ENCODE data around the gene LPGAT1.

LPGAT1 gene

DNA sequence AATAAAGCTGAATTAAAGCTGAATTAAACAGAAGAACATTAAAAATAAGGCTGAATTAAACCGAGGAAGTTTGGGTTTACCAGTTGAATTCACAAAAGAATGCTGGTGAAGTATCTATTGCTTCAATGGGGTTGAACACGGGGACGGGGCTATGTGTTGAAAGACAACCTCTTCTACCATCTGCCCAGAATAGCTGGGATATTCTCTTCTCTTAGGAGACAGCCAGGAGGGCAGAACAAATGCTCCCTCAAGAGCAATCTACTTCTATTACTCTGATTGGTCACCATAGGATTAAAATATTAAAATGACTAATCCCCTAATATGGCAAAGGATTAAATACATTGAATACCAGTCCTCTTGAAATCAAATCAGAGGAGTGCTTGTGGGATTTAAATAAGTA, 68.4 kb downstream of the LPGAT1 start:
- no peak for DNase-seq (ENCODE audit: low read depth)

GRCh38 chr1:211761400-211761799, 69.2 kb downstream of the LPGAT1 start:
- DNase-seq (ENCODE audit: low read depth): no peak

DNA sequence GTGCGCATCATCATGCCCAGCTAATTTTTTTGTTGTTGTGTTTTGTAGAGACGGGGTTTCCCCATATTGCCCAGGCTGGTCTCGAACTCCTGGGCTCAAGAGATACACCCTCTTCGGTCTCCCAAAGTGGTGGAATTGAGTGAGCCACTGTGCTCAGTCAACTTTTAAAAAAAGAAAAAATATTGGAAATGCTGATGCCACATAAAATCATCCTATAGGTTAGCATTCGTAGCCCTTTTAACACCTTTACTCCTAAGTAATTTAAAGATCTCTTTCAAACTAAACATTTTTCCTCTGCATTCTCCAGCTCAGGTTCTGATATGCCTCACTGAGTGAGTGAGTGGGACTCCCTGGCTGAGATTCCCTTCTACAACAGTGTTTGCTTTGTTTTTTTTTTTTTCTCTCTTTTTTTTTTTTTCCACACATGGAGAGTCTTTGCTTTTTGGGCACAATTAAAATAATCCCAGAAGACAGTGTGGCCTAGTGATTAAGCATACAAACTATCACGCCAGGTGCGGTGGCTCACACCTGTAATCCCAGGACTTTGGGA, 74.0 kb downstream of the LPGAT1 start:
- no peak for DNase-seq (ENCODE audit: low read depth)

DNA sequence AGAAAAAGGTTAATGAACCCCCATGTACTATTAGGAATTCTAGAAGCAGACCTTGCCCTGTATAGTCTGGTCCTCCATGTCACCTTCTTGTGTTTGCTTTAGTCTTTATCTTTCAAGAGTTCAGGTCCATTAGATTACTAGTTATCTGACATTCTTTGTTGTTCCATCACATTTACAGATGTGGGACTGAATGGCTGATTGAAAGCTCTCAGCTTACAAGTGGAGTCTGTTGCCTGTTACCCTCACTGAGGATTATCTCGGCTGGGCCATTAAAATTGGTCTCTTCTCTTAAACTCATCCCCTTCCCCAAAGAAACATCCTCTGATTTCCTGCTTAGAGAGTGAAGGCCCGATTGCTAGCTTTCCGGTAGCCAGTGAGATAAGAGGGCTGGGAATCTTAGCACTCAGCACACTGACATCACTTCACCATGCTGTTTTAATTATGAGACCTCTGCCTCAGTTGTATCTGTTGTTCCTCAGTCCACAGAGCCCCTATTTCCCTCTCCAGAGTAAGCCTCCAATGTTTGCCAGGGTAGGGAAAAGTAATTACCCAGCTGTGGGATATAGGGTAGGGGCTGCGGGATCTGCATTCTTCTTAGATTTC, 76.8 kb downstream of the LPGAT1 start:
- no peak for DNase-seq (ENCODE audit: low read depth)

DNA sequence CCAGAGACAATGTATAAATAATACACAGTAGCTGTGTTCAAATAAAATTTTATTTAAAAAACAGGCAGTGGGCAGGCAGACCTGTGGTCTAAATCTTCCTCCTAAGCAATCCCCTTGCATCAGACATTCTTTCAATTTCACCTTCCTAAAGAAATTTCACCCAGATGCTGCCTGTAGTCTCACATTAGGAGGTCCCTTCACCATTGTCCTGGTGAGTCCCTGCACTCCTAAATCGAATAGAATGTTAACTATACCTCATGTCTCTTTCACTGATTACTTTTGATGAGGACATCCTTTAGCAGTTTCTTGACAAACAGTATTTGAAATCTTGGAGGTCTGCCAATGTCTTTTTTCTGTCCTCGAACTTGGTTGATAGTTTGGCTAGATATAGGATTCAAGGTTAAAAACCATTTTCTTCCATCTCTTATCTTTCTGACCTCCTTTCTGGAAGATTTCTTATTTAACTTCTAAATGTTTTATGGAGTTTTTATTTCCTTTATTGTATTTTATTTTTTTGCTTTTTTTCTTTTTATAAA, 77.5 kb downstream of the LPGAT1 start:
- no peak for DNase-seq (ENCODE audit: low read depth)

GRCh38 chr1:211752317-211752716, 78.2 kb downstream of the LPGAT1 start:
- DNase-seq (ENCODE audit: low read depth): no peak

DNA sequence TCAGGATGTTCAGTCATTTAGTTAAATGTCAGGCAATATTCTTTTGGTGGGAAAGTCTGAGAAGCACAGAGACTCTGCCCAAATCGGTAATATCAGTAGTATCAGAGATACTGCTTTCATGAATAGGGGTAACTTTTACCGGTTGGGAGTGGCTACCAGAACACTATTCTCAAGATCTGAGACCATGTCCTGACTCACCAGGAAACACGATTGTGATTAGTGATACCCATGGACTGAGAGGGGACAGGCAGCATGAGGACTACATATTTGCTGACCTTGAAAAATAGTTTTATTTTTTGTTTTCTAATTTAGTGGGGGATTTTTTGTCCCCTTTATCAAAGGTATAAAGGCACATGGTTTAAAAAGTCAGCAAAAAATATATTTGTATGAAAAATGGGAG, 79.1 kb downstream of the LPGAT1 start:
- no peak for DNase-seq (ENCODE audit: low read depth)

DNA sequence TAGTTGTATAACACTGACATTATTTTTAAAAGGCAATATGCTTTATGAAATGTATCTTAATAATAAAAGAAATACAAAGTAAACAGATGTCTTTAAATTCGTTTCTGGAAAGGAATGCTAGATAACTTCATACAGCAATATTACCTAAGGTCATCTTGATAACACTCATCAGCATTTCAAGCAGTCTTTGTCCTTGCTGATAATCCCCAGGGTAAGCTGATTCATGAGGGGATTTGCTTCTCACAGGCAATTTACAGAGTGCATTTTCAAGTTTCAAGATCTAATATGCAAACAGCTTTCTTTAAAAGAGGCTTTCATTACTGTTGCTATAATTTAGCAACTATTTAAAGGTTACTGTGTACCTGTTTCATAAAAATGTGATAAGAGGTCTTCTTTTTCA, 80.0 kb downstream of the LPGAT1 start:
- DNase-seq (ENCODE audit: low read depth): no peak

DNA sequence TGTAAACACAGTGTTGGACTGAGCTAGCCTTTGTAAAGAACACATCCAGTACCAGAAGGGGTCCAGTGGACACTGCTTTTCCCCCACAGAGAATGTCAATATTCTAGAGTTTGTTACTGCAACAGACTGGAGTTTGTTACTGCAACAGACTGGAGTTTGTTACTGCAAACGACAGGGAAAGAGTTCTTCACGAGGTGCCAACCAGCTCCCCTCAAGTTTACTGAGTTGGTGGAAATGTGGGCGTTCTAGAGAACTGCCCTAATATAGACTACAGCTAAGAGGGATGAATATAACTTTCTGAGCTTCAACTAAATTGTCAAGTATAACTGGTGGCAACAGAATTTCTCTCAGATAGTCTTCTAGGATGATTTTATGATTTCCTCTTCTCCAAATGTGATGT, 81.3 kb downstream of the LPGAT1 start:
- DNase-seq (ENCODE audit: low read depth): no peak

DNA sequence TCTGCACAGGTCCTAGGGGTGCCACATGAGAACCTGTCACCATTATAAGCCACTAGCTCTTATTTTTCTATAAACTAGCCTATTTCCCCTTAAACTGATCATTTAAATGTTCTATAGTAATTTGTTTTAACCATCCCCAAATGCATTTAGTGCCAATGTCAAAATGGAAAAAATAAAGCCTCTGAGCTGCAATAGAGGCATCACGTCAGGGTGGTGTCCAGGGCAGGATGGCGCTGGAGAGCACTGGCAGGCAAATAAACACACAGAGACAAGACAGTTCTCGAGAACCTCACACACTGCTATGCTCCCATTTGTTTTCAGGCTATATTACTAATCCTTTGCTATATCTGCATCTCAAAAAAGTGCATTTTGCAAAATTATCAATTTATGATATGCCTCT, 81.8 kb downstream of the LPGAT1 start:
- DNase-seq (ENCODE audit: low read depth): no peak

GRCh38 chr1:211742889-211743529, 87.6 kb downstream of the LPGAT1 start:
- no peak for DNase-seq (ENCODE audit: low read depth)

- DNase-seq (ENCODE audit: low read depth): no peak
These were observed 88.3 kb downstream of the LPGAT1 start for GRCh38 chr1:211742272-211742671.

GRCh38 chr1:211741788-211742187, 88.8 kb downstream of the LPGAT1 start:
- no peak for DNase-seq (ENCODE audit: low read depth)

- no peak for DNase-seq (ENCODE audit: low read depth)
These were observed 89.4 kb downstream of the LPGAT1 start for GRCh38 chr1:211741116-211741515.

GRCh38 chr1:211739671-211740411, 90.7 kb downstream of the LPGAT1 start:
- DNase-seq (ENCODE audit: low read depth): no peak

- no peak for DNase-seq (ENCODE audit: low read depth)
These were observed 91.8 kb downstream of the LPGAT1 start for GRCh38 chr1:211738691-211739301.

DNA sequence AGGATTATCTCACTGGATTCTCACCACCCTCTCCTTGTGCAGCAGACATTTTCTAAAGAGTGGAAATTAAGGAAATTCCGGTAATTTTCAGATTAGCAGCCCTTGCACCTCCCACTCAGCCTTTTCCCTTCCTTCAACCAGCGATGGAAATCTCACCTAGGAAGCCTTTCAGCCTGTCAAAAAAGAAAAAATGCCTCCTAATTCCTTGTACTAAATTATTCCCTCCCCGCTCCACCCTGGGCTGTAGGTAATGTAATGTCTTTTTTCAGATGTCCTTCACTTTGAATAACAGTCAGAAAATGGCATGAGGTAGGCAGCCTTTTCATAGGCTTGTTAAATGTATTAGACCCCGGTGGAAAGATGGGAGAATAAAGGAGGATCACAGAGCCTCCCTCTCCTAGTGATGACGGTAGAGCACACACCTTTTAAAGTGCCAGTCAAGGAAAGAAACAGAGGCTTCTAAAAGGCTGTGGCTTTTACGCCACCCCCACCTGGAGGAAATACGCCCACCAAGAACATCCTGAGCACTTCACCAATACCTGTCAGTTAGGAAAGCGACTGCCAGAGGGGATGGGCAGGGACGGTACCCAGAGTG, 92.4 kb downstream of the LPGAT1 start:
- DNase-seq (ENCODE audit: low read depth): no peak

GRCh38 chr1:211737115-211738035, 93.2 kb downstream of the LPGAT1 start:
- no peak for DNase-seq (ENCODE audit: low read depth)

DNA sequence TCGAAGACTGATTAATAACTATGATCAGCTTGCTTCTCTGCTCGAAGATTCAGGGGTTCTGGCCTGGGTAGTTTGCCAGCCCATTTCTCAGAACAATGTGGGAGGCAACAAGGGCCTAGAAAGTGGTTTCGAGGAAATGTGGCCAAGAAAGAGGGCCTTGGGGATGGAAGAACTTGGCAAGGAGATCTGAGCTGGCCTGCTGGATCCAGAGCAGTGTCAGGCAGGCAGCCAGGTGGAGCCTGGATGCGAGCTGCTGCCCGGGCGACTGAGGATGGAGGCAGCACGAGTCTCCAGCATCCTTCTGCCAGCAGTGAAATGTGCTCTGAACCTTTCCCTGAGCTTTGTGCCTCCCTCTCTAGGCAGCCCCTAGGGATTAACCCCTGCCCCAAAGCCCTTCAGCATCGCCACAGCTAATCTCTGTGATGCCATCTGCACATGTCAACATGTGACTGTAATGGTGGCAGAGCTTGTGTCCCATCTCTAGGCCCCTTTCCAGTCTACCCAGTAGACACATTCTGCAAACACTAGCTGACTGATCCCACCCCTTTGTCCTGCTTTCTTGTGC, 94.1 kb downstream of the LPGAT1 start:
- no peak for DNase-seq (ENCODE audit: low read depth)

Data from non-pigmented ciliary epithelial cell (primary cell).